Measurements from ENCODE around the gene ABCD2. TPM values are rescaled to one million over a fixed set of nuclear protein-coding genes. Genes with fewer than 3 reads are reported as not detected.

Gene ABCD2
- total and polyA plus RNA-seq, 4 donors, result under 0.01 to 0.25 (median 0.05) TPM; not detected in 1

- no peak for TF ChIP-seq REST (IDR thresholded peaks at IDR 0.05)
- TF ChIP-seq FOXA2 (IDR thresholded peaks at IDR 0.05), result no peak
- no peak for TF ChIP-seq RXRA (IDR thresholded peaks at IDR 0.05)
- no peak for TF ChIP-seq NR2F2 (IDR thresholded peaks at IDR 0.05)
- no peak for TF ChIP-seq SP1 (IDR thresholded peaks at IDR 0.05)
- no peak for TF ChIP-seq HNF4G (IDR thresholded peaks at IDR 0.05)
- no peak for TF ChIP-seq HNF4A (conservative IDR thresholded peaks at IDR 0.05)
Observed at GRCh38 chr12:39632670-39633069, 13.1 kb upstream of the ABCD2 start (continued).

DNA sequence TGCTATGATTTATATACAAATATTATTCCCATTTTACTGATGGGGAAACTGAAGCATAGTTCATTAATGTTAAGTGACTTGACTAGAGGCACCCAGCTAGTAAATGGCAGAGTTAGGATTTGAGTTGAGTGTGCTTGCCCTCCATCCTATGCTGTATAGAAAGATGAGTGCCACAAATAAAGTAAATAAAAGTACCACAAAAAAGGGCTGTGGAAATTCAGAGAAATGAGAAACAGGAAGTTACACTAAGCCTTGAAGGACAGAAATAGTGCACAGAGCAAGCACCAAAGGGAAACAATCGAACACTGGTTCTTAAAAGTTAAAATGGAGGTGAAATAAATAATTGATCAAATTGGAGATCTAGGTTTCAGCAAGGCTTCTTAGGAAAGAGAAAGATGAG lies 9.2 kb upstream of the ABCD2 start:
- H3K4me3 ChIP-seq (ENCODE audit: low read depth in 1 of 3, low read length in 3 of 3), result no peak overlapping the region
- DNase-seq (ENCODE audit: low spot score), result no peak
- H3K9me3 ChIP-seq (ENCODE audit: control insufficient read depth in 4 of 4, low read length in 3 of 4), result no peaks in the 10 kb centered on the region
- TF ChIP-seq YY1 (IDR thresholded peaks at IDR 0.05) (no peak), REST (IDR thresholded peaks at IDR 0.05) (no peak), GABPA (IDR thresholded peaks at IDR 0.05 in 1 of 2, conservative IDR thresholded peaks at IDR 0.05 in 1 of 2) (no peak), HNF4A (conservative IDR thresholded peaks at IDR 0.05) (no peak), HNF4G (IDR thresholded peaks at IDR 0.05) (no peak), NR2F2 (IDR thresholded peaks at IDR 0.05) (no peak), JUND (IDR thresholded peaks at IDR 0.05) (no peak), TAF1 (conservative IDR thresholded peaks at IDR 0.05) (no peak), RXRA (IDR thresholded peaks at IDR 0.05) (no peak), FOXA2 (IDR thresholded peaks at IDR 0.05) (no peak), SP1 (IDR thresholded peaks at IDR 0.05) (no peak), ATF3 (IDR thresholded peaks at IDR 0.05) (no peak), FOXA1 (IDR thresholded peaks at IDR 0.05) (no peak)
- TF ChIP-seq, protein P1, sequence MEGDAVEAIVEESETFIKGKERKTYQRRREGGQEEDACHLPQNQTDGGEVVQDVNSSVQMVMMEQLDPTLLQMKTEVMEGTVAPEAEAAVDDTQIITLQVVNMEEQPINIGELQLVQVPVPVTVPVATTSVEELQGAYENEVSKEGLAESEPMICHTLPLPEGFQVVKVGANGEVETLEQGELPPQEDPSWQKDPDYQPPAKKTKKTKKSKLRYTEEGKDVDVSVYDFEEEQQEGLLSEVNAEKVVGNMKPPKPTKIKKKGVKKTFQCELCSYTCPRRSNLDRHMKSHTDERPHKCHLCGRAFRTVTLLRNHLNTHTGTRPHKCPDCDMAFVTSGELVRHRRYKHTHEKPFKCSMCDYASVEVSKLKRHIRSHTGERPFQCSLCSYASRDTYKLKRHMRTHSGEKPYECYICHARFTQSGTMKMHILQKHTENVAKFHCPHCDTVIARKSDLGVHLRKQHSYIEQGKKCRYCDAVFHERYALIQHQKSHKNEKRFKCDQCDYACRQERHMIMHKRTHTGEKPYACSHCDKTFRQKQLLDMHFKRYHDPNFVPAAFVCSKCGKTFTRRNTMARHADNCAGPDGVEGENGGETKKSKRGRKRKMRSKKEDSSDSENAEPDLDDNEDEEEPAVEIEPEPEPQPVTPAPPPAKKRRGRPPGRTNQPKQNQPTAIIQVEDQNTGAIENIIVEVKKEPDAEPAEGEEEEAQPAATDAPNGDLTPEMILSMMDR (IDR thresholded peaks at IDR 0.05; ENCODE audit: low read depth, low read length, missing input control), result no peak
- TF ChIP-seq, protein P2, sequence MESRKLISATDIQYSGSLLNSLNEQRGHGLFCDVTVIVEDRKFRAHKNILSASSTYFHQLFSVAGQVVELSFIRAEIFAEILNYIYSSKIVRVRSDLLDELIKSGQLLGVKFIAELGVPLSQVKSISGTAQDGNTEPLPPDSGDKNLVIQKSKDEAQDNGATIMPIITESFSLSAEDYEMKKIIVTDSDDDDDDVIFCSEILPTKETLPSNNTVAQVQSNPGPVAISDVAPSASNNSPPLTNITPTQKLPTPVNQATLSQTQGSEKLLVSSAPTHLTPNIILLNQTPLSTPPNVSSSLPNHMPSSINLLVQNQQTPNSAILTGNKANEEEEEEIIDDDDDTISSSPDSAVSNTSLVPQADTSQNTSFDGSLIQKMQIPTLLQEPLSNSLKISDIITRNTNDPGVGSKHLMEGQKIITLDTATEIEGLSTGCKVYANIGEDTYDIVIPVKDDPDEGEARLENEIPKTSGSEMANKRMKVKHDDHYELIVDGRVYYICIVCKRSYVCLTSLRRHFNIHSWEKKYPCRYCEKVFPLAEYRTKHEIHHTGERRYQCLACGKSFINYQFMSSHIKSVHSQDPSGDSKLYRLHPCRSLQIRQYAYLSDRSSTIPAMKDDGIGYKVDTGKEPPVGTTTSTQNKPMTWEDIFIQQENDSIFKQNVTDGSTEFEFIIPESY (IDR thresholded peaks at IDR 0.05), result no peak
- no peaks in the 10 kb centered on the region for H3K36me3 ChIP-seq (ENCODE audit: control insufficient read depth in 4 of 4, insufficient read depth in 3 of 4, low read depth in 1 of 4, low read length in 3 of 4)
- no peak overlapping the region for H3K27ac ChIP-seq (ENCODE audit: low read depth in 1 of 2, low read length in 2 of 2)
- 59% methylated on average over 1 of the region's 1 CpG for WGBS
- H3K4me1 ChIP-seq (ENCODE audit: control insufficient read depth in 4 of 4, insufficient read depth in 4 of 4, low read length in 3 of 4), result no peaks in the 10 kb centered on the region
- no peaks in the 10 kb centered on the region for H3K27me3 ChIP-seq (ENCODE audit: control insufficient read depth in 4 of 4, insufficient read depth in 4 of 4, low read length in 3 of 4)
- H3K9ac ChIP-seq (ENCODE audit: low read depth in 1 of 2, low read length in 2 of 2), result no peak overlapping the region

Measured in liver (tissue), 9 donors.